ENCODE measurements around the gene HSPBP1.

GRCh38 chr19:55279770-55280643 lies at the start of gene HSPBP1:
- TF ChIP-seq REST (IDR thresholded peaks at IDR 0.05; ENCODE audit: insufficient read depth in 1 of 2, low read depth in 2 of 2, low read length in 2 of 2) (0 out of 4 replicates have a peak, but pooled peaks have one; percentile 9 to 38), POLR2AphosphoS5 (IDR thresholded peaks at IDR 0.05; ENCODE audit: low read depth, low read length) (no peak; the same call in 1 of the 2 replicates), TAF1 (IDR thresholded peaks at IDR 0.05; ENCODE audit: borderline replicate concordance, insufficient read depth, low read length) (no peak), FOXP2 (optimal IDR thresholded peaks at IDR 0.05; ENCODE audit: borderline replicate concordance, extremely low read depth, extremely low read length, insufficient read depth) (peak; percentile 72), SIN3A (IDR thresholded peaks at IDR 0.05; ENCODE audit: borderline replicate concordance, insufficient read depth, low read length) (peak; percentile 67; the same call in 1 of the 2 replicates)
